Uterus (tissue), 4 donors: ENCODE results near the gene ADAMTS9. TPM values are rescaled to one million over a fixed set of nuclear protein-coding genes. Genes with fewer than 3 reads are reported as not detected.

Source experiments
- DNase-seq, 2 donors: peaks; one replicate each; pipeline ENCODE4 v3.0.0-alpha.2; 2019 to 2020
- H3K27ac ChIP-seq, 2 donors: fragments of 200-600 bp; sonication (generic); 1 replicate in 1 of 2; 2 replicates in 1 of 2; pipeline ENCODE4 v1.5.1; 2016 to 2018
- H3K27me3 ChIP-seq, 2 donors: fragments of 200-600 bp; sonication (generic); one replicate each; pipeline ENCODE4 v1.5.1; 2018 to 2019; ENCODE audit warnings: control low read depth in 1 of 2
- H3K36me3 ChIP-seq, 2 donors: fragments of 200-600 bp; sonication (generic); one replicate each; pipeline ENCODE4 v1.5.1; 2019; ENCODE audit warnings: control low read depth in 1 of 2
- H3K4me1 ChIP-seq, 2 donors: fragments of 200-600 bp; sonication (generic); one replicate each; pipeline ENCODE4 v1.5.1; 2018 to 2019; ENCODE audit warnings: control low read depth in 1 of 2
- H3K4me3 ChIP-seq, 2 donors: fragments of 200-600 bp; sonication (generic); 1 replicate in 1 of 2; 2 replicates in 1 of 2; pipeline ENCODE4 v1.5.1; 2018 to 2019; ENCODE audit warnings: mild to moderate bottlenecking in 1 of 2
- H3K9me3 ChIP-seq, 2 donors: fragments of 200-600 bp; sonication (generic); one replicate each; pipeline ENCODE4 v1.5.1; 2019; ENCODE audit warnings: control low read depth in 1 of 2
- POLR2A ChIP-seq, 2 donors: fragments of 450-650 bp; IDR thresholded peaks; one replicate each; pipeline ENCODE4 v1.6.1; 2016; ENCODE audit warnings: antibody characterized with exemption in 2 of 2, mild to moderate bottlenecking in 1 of 2, moderate library complexity in 1 of 2
- intact Hi-C: fragments of 100-400 bp; cut with DNase I; formaldehyde crosslinking; loops from one replicate; pipeline ENCODE4 v1.15.1; 2023; ENCODE audit warnings: low total_unique reads
- small RNA-seq: library from RNA; depleted of rRNA; stranded (forward); fragments of <200 nt; gene quantifications from one replicate; pipeline ENCODE3, GENCODE V24; 2016
- total RNA-seq, 4 donors: library from RNA; depleted of rRNA in 3 of 4; stranded (reverse); fragments of >200 nt in 3 of 4; gene quantifications; one replicate each; pipeline versions ENCODE4 v1.1.0 to v1.2.4, GENCODE V29; 2014 to 2023
- TF ChIP-seq, protein P1 (sequence below), 4 experiments: fragments of 200-600 bp in 2 of 4; fragments of 450-650 bp in 2 of 4; sonication (generic) in 2 of 4; IDR thresholded peaks; one replicate each; pipeline ENCODE4 v1.5.1; 2016 to 2019; ENCODE audit warnings: antibody characterized with exemption in 4 of 4, mild to moderate bottlenecking in 2 of 4, moderate library complexity in 1 of 4
- donor health status: DM: yes; HTN: yes; CAD: no.

The ADAMTS9 gene
- total RNA-seq, 4 donors from 2014 or later = 17.4 to 197 (median 160) TPM

DNA sequence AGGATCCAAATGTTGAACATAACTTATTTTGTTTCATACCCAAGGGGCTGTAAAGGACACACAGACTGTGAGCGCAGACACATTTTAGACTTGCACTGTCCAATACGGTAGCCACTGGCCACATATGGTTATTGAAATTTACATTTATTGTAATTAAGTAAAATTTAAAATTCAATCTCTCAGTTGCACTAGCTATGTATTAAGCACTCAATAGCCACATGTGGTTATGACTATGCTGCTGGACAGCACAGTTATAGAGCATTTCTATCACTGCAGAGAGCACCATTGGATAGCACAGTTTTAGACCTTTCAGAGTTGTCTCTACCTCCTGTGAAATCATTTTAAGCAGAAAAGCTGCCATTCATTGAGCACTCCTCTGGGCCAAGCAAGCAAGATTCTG, 204.3 kb downstream of the ADAMTS9 start:
- Histone ChIP-seq H3K9me3 (no peaks in the 10 kb centered on the region), H3K27me3 (no peaks in the 10 kb centered on the region), H3K36me3 (no peaks in the 10 kb centered on the region), H3K27ac (no peak overlapping the region), H3K4me3 (no peak overlapping the region), H3K4me1 (no peaks in the 10 kb centered on the region)
- TF ChIP-seq POLR2A (IDR thresholded peaks at IDR 0.05) = no peak
- TF ChIP-seq, protein P1, sequence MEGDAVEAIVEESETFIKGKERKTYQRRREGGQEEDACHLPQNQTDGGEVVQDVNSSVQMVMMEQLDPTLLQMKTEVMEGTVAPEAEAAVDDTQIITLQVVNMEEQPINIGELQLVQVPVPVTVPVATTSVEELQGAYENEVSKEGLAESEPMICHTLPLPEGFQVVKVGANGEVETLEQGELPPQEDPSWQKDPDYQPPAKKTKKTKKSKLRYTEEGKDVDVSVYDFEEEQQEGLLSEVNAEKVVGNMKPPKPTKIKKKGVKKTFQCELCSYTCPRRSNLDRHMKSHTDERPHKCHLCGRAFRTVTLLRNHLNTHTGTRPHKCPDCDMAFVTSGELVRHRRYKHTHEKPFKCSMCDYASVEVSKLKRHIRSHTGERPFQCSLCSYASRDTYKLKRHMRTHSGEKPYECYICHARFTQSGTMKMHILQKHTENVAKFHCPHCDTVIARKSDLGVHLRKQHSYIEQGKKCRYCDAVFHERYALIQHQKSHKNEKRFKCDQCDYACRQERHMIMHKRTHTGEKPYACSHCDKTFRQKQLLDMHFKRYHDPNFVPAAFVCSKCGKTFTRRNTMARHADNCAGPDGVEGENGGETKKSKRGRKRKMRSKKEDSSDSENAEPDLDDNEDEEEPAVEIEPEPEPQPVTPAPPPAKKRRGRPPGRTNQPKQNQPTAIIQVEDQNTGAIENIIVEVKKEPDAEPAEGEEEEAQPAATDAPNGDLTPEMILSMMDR (IDR thresholded peaks at IDR 0.05) = no peak
- DNase-seq = no peak
- intact Hi-C loops = loop anchor here (10.0 kb wide), 1 partner anchor 459 kb away; the partner anchor contains the start of gene PSMD6

DNA sequence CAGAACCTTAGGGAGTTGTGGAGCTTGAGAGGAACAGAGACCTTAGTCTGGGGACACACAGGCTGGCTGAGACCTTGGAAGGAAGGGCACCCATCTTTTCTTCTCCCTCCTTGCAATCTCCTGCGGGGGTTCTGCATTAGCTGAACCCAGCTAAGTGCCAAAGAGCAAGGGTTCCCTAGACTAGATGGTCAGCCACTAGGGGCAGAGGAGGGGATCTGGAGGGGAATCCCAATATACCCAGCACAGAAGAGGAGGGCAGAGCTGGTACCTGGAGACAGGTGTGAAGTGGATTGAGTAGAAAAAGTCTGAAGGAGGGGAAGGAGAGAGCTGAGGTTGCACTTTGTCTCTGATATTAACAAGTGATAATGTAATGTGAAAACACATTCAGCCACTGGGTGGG, 212.8 kb downstream of the ADAMTS9 start:
- intact Hi-C loops = no loop called here
- H3K4me3 ChIP-seq = no peak overlapping the region
- TF ChIP-seq, protein P1 (IDR thresholded peaks at IDR 0.05) = no peak
- no peak for TF ChIP-seq POLR2A (IDR thresholded peaks at IDR 0.05)
- H3K27ac ChIP-seq = no peak overlapping the region
- no peaks in the 10 kb centered on the region for H3K9me3 ChIP-seq
- H3K36me3 ChIP-seq = no peaks in the 10 kb centered on the region
- no peak for DNase-seq
- H3K4me1 ChIP-seq = no peaks in the 10 kb centered on the region
- no peaks in the 10 kb centered on the region for H3K27me3 ChIP-seq

DNA sequence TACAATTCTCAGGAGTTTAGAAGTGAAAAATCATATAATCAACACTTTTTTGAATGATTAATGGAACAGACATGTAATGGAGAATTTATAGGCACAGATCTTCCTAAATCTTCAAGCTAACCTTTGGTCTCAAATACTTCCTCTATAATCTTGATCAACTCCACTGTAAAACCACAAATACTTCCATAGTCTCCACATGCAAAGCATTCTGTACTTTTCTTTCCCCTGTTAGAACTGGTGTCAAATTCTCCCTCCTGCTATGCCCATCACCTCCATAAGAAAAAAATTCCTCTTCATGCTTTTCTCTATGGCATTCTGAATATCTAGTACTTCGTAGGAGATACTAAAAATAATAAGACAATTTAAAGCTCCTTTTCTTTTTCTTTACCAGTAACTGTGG, 214.3 kb downstream of the ADAMTS9 start:
- Histone ChIP-seq H3K27me3 (no peaks in the 10 kb centered on the region), H3K4me1 (no peaks in the 10 kb centered on the region), H3K27ac (no peak overlapping the region), H3K9me3 (no peaks in the 10 kb centered on the region), H3K36me3 (no peaks in the 10 kb centered on the region), H3K4me3 (no peak overlapping the region)
- intact Hi-C loops = no loop called here
- TF ChIP-seq, protein P1 (IDR thresholded peaks at IDR 0.05) = no peak
- no peak for TF ChIP-seq POLR2A (IDR thresholded peaks at IDR 0.05)
- no peak for DNase-seq

DNA sequence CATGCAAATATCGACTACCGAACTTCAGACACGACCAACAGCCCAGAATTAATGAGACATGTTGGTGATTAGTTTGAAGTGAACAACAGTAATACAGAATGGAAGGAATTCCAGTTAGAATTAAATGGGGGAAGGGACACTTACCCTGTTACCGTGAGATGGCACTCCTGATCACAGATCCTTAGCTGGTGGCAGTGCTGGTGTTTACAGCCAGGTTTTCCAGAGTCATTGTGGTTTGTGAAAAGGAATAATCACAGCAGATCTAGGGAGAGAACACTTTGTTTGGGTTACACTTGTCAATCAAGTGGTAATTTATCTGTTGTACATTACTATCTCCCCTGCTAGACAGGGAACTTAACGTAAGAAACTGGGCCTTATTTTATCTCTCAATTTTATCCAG, 217.4 kb downstream of the ADAMTS9 start:
- no peaks in the 10 kb centered on the region for H3K4me1 ChIP-seq
- no peak overlapping the region for H3K27ac ChIP-seq
- no peaks in the 10 kb centered on the region for H3K36me3 ChIP-seq
- no peak for DNase-seq
- intact Hi-C loops = no loop called here
- H3K4me3 ChIP-seq = no peak overlapping the region
- H3K27me3 ChIP-seq = no peaks in the 10 kb centered on the region
- TF ChIP-seq, protein P1 (IDR thresholded peaks at IDR 0.05) = no peak
- no peak for TF ChIP-seq POLR2A (IDR thresholded peaks at IDR 0.05)
- no peaks in the 10 kb centered on the region for H3K9me3 ChIP-seq

DNA sequence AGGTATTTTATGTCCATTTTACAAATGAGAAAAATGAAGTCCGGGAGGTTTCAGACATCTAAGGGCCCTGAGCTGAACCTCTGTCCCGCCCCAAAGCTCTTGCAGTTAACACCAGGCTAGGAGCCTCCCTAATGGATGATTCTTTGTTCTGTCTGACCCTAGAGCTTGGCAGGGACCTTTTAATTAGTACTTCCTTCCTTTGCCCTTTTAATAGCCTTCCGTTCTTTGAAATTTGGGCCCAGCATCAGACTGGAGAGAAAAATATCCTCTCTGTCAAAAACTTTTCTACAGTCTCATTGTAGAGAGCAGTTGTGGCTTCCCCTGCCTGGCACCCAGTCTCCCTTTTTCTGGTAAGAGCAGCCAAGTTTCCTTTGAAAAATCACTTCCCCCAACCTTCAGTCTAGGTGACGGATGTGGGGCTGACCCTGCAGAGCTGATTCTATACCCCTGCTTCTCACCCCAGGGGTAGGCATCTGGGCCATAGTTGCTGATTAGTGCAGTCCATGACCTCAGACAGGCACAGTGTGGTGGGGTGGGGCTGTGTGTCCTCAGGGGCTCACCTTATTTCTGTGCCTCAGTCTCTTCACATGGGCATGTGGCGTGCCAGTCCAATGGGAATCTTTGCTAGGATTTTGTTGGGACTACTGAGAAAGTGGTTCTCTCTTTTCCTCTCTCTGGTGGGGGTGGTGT, 220.4 kb downstream of the ADAMTS9 start:
- TF ChIP-seq, protein P1 (IDR thresholded peaks at IDR 0.05) = no peak
- no peak for TF ChIP-seq POLR2A (IDR thresholded peaks at IDR 0.05)
- no peak for DNase-seq
- Histone ChIP-seq H3K4me1 (no peaks in the 10 kb centered on the region), H3K9me3 (no peaks in the 10 kb centered on the region), H3K27ac (no peak overlapping the region), H3K4me3 (no peak overlapping the region), H3K27me3 (no peaks in the 10 kb centered on the region), H3K36me3 (no peaks in the 10 kb centered on the region)
- intact Hi-C loops = no loop called here

Small RNAs within 50 kb of the gene (small RNA-seq; reads per million reads assigned to genes)
- gene RNU6-739P = not detected
